ENCODE data around the gene PDZD4.

DNA sequence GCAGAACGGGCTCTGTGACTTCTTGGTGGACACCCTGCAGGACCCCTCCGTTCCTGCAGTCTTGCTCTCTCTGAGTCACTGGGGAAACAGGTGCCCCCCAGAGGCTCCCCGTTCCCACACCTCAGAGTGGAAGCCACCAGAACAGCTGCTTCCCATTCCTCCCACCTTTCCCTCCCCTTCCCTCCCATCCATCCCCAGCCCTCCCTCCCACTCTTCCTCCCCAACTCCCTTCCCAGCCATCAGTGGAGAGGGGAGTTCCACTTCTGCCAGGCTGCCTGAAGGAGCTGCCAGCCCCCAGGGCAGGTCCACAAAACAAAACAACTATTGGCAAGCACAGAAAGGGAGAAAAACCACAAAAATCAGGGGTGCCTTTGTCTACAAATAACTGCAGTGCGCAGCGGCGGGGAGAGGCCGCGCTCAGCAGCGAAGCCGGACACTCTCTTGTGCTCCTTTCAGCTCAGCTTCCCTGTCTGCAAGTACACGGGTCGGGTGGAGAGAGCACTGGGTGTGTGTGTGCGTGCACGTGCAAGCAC, 27.8 kb downstream of the PDZD4 start:
- TF ChIP-seq, protein P1, sequence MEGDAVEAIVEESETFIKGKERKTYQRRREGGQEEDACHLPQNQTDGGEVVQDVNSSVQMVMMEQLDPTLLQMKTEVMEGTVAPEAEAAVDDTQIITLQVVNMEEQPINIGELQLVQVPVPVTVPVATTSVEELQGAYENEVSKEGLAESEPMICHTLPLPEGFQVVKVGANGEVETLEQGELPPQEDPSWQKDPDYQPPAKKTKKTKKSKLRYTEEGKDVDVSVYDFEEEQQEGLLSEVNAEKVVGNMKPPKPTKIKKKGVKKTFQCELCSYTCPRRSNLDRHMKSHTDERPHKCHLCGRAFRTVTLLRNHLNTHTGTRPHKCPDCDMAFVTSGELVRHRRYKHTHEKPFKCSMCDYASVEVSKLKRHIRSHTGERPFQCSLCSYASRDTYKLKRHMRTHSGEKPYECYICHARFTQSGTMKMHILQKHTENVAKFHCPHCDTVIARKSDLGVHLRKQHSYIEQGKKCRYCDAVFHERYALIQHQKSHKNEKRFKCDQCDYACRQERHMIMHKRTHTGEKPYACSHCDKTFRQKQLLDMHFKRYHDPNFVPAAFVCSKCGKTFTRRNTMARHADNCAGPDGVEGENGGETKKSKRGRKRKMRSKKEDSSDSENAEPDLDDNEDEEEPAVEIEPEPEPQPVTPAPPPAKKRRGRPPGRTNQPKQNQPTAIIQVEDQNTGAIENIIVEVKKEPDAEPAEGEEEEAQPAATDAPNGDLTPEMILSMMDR (conservative IDR thresholded peaks at IDR 0.05; ENCODE audit: low read length): no peak
- no peak for TF ChIP-seq EZH2phosphoT487 (IDR thresholded peaks at IDR 0.05; ENCODE audit: borderline replicate concordance, low read depth, low read length)

Measured in OCI-LY7 (cell line).